ENCODE measurements around the gene RNGTT.

GRCh38 chr6:88992741-88993552 lies 29.5 kb upstream of the RNGTT start:
- TF ChIP-seq CTCF (IDR thresholded peaks at IDR 0.05; ENCODE audit: low read depth, low read length) (no peak), MYC (IDR thresholded peaks at IDR 0.05; ENCODE audit: low read depth, low read length) (no peak)

Measured in NB4 (cell line).